Lower leg skin (tissue), 3 donors: ENCODE measurements around the gene SCAP.

Source experiments
- POLR2A ChIP-seq, 2 donors: fragments of 450-650 bp; IDR thresholded peaks; one replicate each; pipeline ENCODE4 v1.6.1; 2016 to 2017; ENCODE audit warnings: antibody characterized with exemption in 2 of 2, mild to moderate bottlenecking in 1 of 2, moderate library complexity in 1 of 2
- TF ChIP-seq, protein P1 (sequence below), 3 donors: fragments of 450-650 bp; IDR thresholded peaks; one replicate each; pipeline ENCODE4 v1.5.1; 2016; ENCODE audit warnings: antibody characterized with exemption in 3 of 3, mild to moderate bottlenecking in 3 of 3, moderate library complexity in 2 of 3

DNA sequence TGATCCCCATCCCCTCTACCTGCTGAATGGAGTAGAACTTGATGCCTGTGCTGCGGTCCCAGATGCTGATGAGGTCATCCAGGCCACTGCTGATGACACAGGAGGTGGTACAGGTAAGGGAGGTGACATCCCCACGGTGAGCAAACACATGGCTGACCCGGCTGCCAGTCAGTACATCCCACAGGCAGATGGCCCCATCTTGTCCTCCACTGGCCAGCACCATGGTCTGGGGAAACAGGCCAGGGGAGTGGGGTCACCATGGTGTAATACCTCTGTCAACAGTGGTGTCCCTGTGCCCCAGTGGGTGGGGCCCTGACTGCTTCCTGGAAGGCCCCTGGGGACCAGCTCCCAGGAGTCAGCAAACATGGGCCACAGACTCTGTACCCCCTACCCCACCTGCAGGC, 61.6 kb downstream of the SCAP start:
- TF ChIP-seq, protein P1, sequence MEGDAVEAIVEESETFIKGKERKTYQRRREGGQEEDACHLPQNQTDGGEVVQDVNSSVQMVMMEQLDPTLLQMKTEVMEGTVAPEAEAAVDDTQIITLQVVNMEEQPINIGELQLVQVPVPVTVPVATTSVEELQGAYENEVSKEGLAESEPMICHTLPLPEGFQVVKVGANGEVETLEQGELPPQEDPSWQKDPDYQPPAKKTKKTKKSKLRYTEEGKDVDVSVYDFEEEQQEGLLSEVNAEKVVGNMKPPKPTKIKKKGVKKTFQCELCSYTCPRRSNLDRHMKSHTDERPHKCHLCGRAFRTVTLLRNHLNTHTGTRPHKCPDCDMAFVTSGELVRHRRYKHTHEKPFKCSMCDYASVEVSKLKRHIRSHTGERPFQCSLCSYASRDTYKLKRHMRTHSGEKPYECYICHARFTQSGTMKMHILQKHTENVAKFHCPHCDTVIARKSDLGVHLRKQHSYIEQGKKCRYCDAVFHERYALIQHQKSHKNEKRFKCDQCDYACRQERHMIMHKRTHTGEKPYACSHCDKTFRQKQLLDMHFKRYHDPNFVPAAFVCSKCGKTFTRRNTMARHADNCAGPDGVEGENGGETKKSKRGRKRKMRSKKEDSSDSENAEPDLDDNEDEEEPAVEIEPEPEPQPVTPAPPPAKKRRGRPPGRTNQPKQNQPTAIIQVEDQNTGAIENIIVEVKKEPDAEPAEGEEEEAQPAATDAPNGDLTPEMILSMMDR (IDR thresholded peaks at IDR 0.05) = no peak
- no peak for TF ChIP-seq POLR2A (IDR thresholded peaks at IDR 0.05)
